ENCODE measurements around the gene KIAA0825.

Gene KIAA0825

GRCh38 chr5:94313188-94313587 is 305.2 kb downstream of the KIAA0825 start:
- DNase-seq (ENCODE audit: low read depth in 2 of 2) = no peak

- no peak for DNase-seq (ENCODE audit: low read depth in 2 of 2)
Measured at GRCh38 chr5:94312298-94312697, 306.1 kb downstream of the KIAA0825 start.

- no peak for DNase-seq (ENCODE audit: low read depth in 2 of 2)
Measured at GRCh38 chr5:94310833-94311232, 307.6 kb downstream of the KIAA0825 start.

- no peak for DNase-seq (ENCODE audit: low read depth in 2 of 2)
Measured at GRCh38 chr5:94309141-94309540, 309.3 kb downstream of the KIAA0825 start.

GRCh38 chr5:94308442-94308841 is 310.0 kb downstream of the KIAA0825 start:
- DNase-seq (ENCODE audit: low read depth in 2 of 2) = no peak

GRCh38 chr5:94304146-94304545 is 314.3 kb downstream of the KIAA0825 start:
- DNase-seq (ENCODE audit: low read depth in 2 of 2) = no peak

GRCh38 chr5:94288937-94289336 is 329.5 kb downstream of the KIAA0825 start:
- peak; percentile 24 to 30 for DNase-seq (ENCODE audit: low read depth in 2 of 2)

- no peak for DNase-seq (ENCODE audit: low read depth in 2 of 2)
Measured at GRCh38 chr5:94285984-94286383, 332.4 kb downstream of the KIAA0825 start.

GRCh38 chr5:94283093-94283492 is 335.3 kb downstream of the KIAA0825 start:
- DNase-seq (ENCODE audit: low read depth in 2 of 2) = no peak

- DNase-seq (ENCODE audit: low read depth in 2 of 2) = no peak
Measured at GRCh38 chr5:94281236-94281801, 337.1 kb downstream of the KIAA0825 start.

- no peak for DNase-seq (ENCODE audit: low read depth in 2 of 2)
Measured at GRCh38 chr5:94276751-94277150, 341.7 kb downstream of the KIAA0825 start.

GRCh38 chr5:94276048-94276447 is 342.4 kb downstream of the KIAA0825 start:
- DNase-seq (ENCODE audit: low read depth in 2 of 2) = peak; percentile 20 to 24

GRCh38 chr5:94274707-94275106 is 343.7 kb downstream of the KIAA0825 start:
- no peak for DNase-seq (ENCODE audit: low read depth in 2 of 2)

- no peak for DNase-seq (ENCODE audit: low read depth in 2 of 2)
Measured at GRCh38 chr5:94268226-94268625, 350.2 kb downstream of the KIAA0825 start.

- no peak for DNase-seq (ENCODE audit: low read depth in 2 of 2)
Measured at GRCh38 chr5:94267350-94267899, 351.0 kb downstream of the KIAA0825 start.

- no peak for DNase-seq (ENCODE audit: low read depth in 2 of 2)
Measured at GRCh38 chr5:94266170-94266569, 352.2 kb downstream of the KIAA0825 start.

- no peak for DNase-seq (ENCODE audit: low read depth in 2 of 2)
Measured at GRCh38 chr5:94263068-94263467, 355.3 kb downstream of the KIAA0825 start.

- no peak for DNase-seq (ENCODE audit: low read depth in 2 of 2)
Measured at GRCh38 chr5:94260096-94260495, 358.3 kb downstream of the KIAA0825 start.

GRCh38 chr5:94254214-94254613 is 364.2 kb downstream of the KIAA0825 start:
- no peak for DNase-seq (ENCODE audit: low read depth in 2 of 2)

- DNase-seq (ENCODE audit: low read depth in 2 of 2) = no peak
Measured at GRCh38 chr5:94250985-94251384, 367.4 kb downstream of the KIAA0825 start.

GRCh38 chr5:94249430-94249829 is 369.0 kb downstream of the KIAA0825 start:
- DNase-seq (ENCODE audit: low read depth in 2 of 2) = no peak

GRCh38 chr5:94248175-94248875 is 370.1 kb downstream of the KIAA0825 start:
- DNase-seq (ENCODE audit: low read depth in 2 of 2) = no peak

GRCh38 chr5:94245608-94246007 is 372.8 kb downstream of the KIAA0825 start:
- DNase-seq (ENCODE audit: low read depth in 2 of 2) = peak in 1 of 2 experiments; percentile 35

Data from fibroblast of skin of left quadriceps (primary cell).